ENCODE results near the gene SEZ6L.

The SEZ6L gene

DNA sequence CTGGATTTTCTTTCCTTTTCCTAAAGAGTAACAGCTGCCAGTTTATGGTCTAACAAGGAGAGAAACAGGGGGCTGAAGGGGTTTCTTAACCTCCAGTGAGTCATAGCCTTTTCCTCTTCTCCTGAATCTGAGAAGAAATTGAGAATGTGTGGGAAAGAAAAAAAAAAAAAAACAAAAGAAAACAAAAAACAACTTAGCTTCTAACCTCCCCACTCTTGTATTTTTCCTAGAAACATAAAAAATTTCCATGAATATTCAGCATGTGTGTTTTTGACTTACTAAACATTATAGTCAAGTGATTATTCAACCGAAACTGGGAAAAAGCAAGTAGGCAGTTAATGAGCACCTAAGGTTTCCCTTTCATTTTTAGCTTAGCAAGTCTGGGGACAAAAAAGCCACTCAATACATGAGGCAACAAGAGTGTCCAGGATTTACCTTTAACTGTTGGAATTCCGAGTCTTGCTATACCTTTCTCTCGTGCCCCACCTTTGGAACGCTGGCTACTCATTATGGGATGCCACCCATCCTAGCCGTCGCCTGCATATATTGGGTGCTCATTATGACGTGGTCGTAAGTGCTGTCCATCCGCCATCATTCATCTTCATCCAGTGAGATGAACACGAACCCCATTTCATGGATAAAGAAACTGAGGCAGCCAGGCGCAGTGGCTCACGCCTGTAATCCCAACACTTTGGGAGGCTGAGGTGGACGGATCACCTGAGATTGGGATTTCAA, 262.2 kb downstream of the SEZ6L start:
- DNase-seq, result no peak

DNA sequence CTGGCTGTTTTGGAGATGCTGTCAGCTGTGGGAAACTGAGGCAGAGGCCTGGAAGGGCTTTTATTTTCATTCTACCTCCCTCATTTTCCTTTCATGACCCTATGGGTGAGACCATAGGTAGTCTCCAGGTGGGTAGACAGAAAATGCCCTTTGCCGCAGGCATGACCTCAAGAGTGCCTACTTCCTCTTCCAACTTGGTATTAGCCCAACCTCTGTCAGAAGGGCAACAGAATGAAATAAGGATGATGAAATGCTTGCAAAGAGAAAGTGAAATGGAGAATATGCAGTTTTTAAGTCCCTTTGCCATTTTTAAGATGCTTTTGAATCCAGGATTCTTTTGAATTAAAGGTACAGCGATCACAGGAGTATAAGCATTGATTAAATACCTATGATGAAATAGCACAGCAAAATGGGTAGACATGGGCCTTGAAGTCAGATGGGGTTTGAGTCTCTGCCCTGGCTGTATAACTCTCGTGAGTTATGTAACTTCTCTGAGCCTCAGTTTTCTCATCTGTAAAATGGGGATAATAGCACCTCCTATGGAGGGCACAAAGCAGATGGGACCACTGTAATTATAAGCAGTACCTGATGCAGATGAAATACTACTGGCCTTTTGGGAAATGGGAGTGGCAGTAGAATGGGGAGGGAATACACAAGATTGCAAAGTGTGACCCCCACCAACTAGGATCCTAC, 263.5 kb downstream of the SEZ6L start:
- DNase-seq, result no peak
